ENCODE measurements around the gene PCMTD2.

PCMTD2 gene

GRCh38 chr20:64240243-64241015, 15.1 kb upstream of the PCMTD2 start:
- H3K9me3 ChIP-seq (replicated peaks in 1 of 11), result no peaks in the 10 kb centered on the region
- H3K36me3 ChIP-seq, result no peaks in the 10 kb centered on the region
- no peak overlapping the region for H3K4me3 ChIP-seq
- H3K9ac ChIP-seq, result no peak overlapping the region
- H3K27ac ChIP-seq, result no peak overlapping the region
- H4K20me1 ChIP-seq, result no peaks in the 10 kb centered on the region
- no peak overlapping the region; a peak in 1 of 22 replicates for H3K4me2 ChIP-seq
- peaks cover 11 to 46% (median 37%) of the 10 kb centered on the region in 10 experiments for H3K4me1 ChIP-seq
- no peak for TF ChIP-seq Cebpa-rat (IDR thresholded peaks at IDR 0.05)
- H3K27me3 ChIP-seq, result no peaks in the 10 kb centered on the region

GRCh38 chr20:64241061-64241460, 14.5 kb upstream of the PCMTD2 start:
- H3K27ac ChIP-seq, result no peak overlapping the region
- peaks cover 11 to 47% (median 37%) of the 10 kb centered on the region in 10 experiments for H3K4me1 ChIP-seq
- no peak overlapping the region for H3K9ac ChIP-seq
- no peaks in the 10 kb centered on the region for H3K9me3 ChIP-seq (replicated peaks in 1 of 11)
- no peak overlapping the region for H3K4me2 ChIP-seq
- H3K4me3 ChIP-seq, result no peak overlapping the region
- H3K27me3 ChIP-seq, result no peaks in the 10 kb centered on the region
- H4K20me1 ChIP-seq, result peaks cover 0 to under 1% (median 0%) of the 10 kb centered on the region in 11 experiments; a peak in 1 of 22 replicates
- no peak for TF ChIP-seq Cebpa-rat (IDR thresholded peaks at IDR 0.05)
- H3K36me3 ChIP-seq, result no peaks in the 10 kb centered on the region

- H3K36me3 ChIP-seq, result no peaks in the 10 kb centered on the region
- no peak for TF ChIP-seq Cebpa-rat (IDR thresholded peaks at IDR 0.05)
- H3K27me3 ChIP-seq, result no peaks in the 10 kb centered on the region
- no peak overlapping the region for H3K9ac ChIP-seq
- no peak overlapping the region for H3K27ac ChIP-seq
- peaks cover 11 to 46% (median 37%) of the 10 kb centered on the region in 10 experiments for H3K4me1 ChIP-seq
- H4K20me1 ChIP-seq, result peaks cover 0 to 6% (median 0%) of the 10 kb centered on the region in 11 experiments; a peak in 1 of 22 replicates
- H3K4me3 ChIP-seq, result no peak overlapping the region
- H3K9me3 ChIP-seq (replicated peaks in 1 of 11), result no peaks in the 10 kb centered on the region
- H3K4me2 ChIP-seq, result peak overlapping the region in 2 of 11 experiments; percentile 4; a peak in 1 of 22 replicates
Measured at GRCh38 chr20:64242003-64242796, 13.3 kb upstream of the PCMTD2 start.

GRCh38 chr20:64242797-64243475, 12.6 kb upstream of the PCMTD2 start:
- H3K9ac ChIP-seq, result no peak overlapping the region
- no peak for TF ChIP-seq Cebpa-rat (IDR thresholded peaks at IDR 0.05)
- H3K4me3 ChIP-seq, result no peak overlapping the region
- H3K4me2 ChIP-seq, result 0 out of 22 replicates have a peak overlapping the region, but pooled peaks of 2 of the 11 experiments have one; percentile 4
- H3K9me3 ChIP-seq (replicated peaks in 1 of 11), result no peaks in the 10 kb centered on the region
- no peak overlapping the region for H3K27ac ChIP-seq
- H3K27me3 ChIP-seq, result 0 out of 22 replicates have a peak, but pooled peaks cover 0 to 6% (median 0%) of the 10 kb centered on the region in 11 experiments
- H3K36me3 ChIP-seq, result no peaks in the 10 kb centered on the region
- peaks cover 0 to 6% (median 0%) of the 10 kb centered on the region in 11 experiments; a peak in 1 of 22 replicates for H4K20me1 ChIP-seq
- peaks cover 11 to 41% (median 30%) of the 10 kb centered on the region in 10 experiments for H3K4me1 ChIP-seq

GRCh38 chr20:64244281-64244805, 11.2 kb upstream of the PCMTD2 start:
- no peak for TF ChIP-seq Cebpa-rat (IDR thresholded peaks at IDR 0.05)
- 0 out of 22 replicates have a peak, but pooled peaks cover 0 to 6% (median 0%) of the 10 kb centered on the region in 11 experiments for H3K27me3 ChIP-seq
- H3K4me1 ChIP-seq, result peaks cover 0 to 27% (median 16%) of the 10 kb centered on the region in 10 experiments; a peak in 16 of 20 replicates
- peak overlapping the region in 9 of 11 experiments; percentile 18 to 67 (median 41); a peak in 13 of 22 replicates for H3K4me2 ChIP-seq
- no peaks in the 10 kb centered on the region for H3K36me3 ChIP-seq
- H3K9me3 ChIP-seq (replicated peaks in 1 of 11), result no peaks in the 10 kb centered on the region
- H3K9ac ChIP-seq, result no peak overlapping the region
- no peak overlapping the region for H3K4me3 ChIP-seq
- peaks cover 0 to 6% (median 0%) of the 10 kb centered on the region in 11 experiments; a peak in 1 of 22 replicates for H4K20me1 ChIP-seq
- no peak overlapping the region for H3K27ac ChIP-seq

GRCh38 chr20:64244870-64245603, 10.5 kb upstream of the PCMTD2 start:
- no peak overlapping the region for H3K9ac ChIP-seq
- no peaks in the 10 kb centered on the region for H3K9me3 ChIP-seq (replicated peaks in 1 of 11)
- peaks cover 0 to 6% (median 0%) of the 10 kb centered on the region in 11 experiments; a peak in 1 of 22 replicates for H4K20me1 ChIP-seq
- H3K4me3 ChIP-seq, result no peak overlapping the region
- no peak for TF ChIP-seq Cebpa-rat (IDR thresholded peaks at IDR 0.05)
- H3K36me3 ChIP-seq, result no peaks in the 10 kb centered on the region
- H3K4me2 ChIP-seq, result peak overlapping the region in 9 of 11 experiments; percentile 18 to 67 (median 41); a peak in 15 of 22 replicates
- H3K27ac ChIP-seq, result no peak overlapping the region
- H3K27me3 ChIP-seq, result 0 out of 22 replicates have a peak, but pooled peaks cover 0 to 6% (median 0%) of the 10 kb centered on the region in 11 experiments
- peaks cover 0 to 22% (median 11%) of the 10 kb centered on the region in 10 experiments; a peak in 13 of 20 replicates for H3K4me1 ChIP-seq

- Histone ChIP-seq H3K36me3 (no peaks in the 10 kb centered on the region), H3K4me3 (no peak overlapping the region), H3K4me2 (peak overlapping the region in 4 of 11 experiments; percentile 33 to 67 (median 56); a peak in 5 of 22 replicates), H3K27ac (no peak overlapping the region), H3K9me3 (replicated peaks in 1 of 11) (no peaks in the 10 kb centered on the region), H3K9ac (no peak overlapping the region), H4K20me1 (peaks cover 0 to 6% (median 0%) of the 10 kb centered on the region in 11 experiments; a peak in 1 of 22 replicates), H3K4me1 (peaks cover 0 to 22% (median 11%) of the 10 kb centered on the region in 10 experiments; a peak in 13 of 20 replicates), H3K27me3 (0 out of 22 replicates have a peak, but pooled peaks cover 0 to 6% (median 0%) of the 10 kb centered on the region in 11 experiments)
- TF ChIP-seq Cebpa-rat (IDR thresholded peaks at IDR 0.05), result no peak
Measured at GRCh38 chr20:64245746-64246595, 9.6 kb upstream of the PCMTD2 start.
